Measurements from ENCODE around the gene ARHGAP4.

Gene ARHGAP4

GRCh38 chrX:153928846-153929245, 2.8 kb upstream of the ARHGAP4 start:
- POLR2A ChIA-PET (ENCODE audit: low non-redundant PET): interaction anchor here (0.5 to 1.4 kb wide), 4 partner anchors 18 to 134 kb away, joined by 3 to 4 read pairs (median 4); partner anchors contain the start of genes IDH3G and SSR4
- CTCF ChIA-PET: no interaction called here
- peak overlapping the region; percentile 96 for H3K27ac ChIP-seq
- DNase-seq (ENCODE audit: low spot score): no peak
- no peak for TF ChIP-seq CTCF (conservative IDR thresholded peaks at IDR 0.05; ENCODE audit: low read depth)

GRCh38 chrX:153927922-153928760, 2.1 kb upstream of the ARHGAP4 start:
- H3K27ac ChIP-seq: peak overlapping the region; percentile 96
- ChIA-PET CTCF (interaction anchor here (0.9 kb wide), 1 partner anchor 19 kb away, joined by 3 read pairs; no protein-coding TSS in a partner anchor), POLR2A (ENCODE audit: low non-redundant PET) (interaction anchor here (0.5 to 1.4 kb wide), 4 partner anchors 18 to 133 kb away, joined by 3 to 4 read pairs (median 4); partner anchors contain the start of genes IDH3G and SSR4)
- DNase-seq (ENCODE audit: low spot score): peak; percentile 92
- TF ChIP-seq CTCF (conservative IDR thresholded peaks at IDR 0.05; ENCODE audit: low read depth): peak; percentile 21; the same call in 1 of the 2 replicates

DNA sequence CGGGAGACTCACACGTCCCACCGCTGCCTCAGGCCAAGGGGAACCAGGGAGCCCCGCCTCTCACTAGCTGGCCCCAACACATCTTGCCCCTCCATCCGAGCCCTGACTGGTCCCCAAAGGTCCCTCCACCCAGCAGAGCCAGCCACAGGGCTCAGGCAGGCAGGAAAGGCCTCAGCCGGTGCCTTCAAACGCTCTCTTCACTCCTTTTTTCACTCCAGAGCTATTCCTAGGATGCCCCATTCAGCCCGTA, 1.5 kb upstream of the ARHGAP4 start:
- TF ChIP-seq CTCF (conservative IDR thresholded peaks at IDR 0.05; ENCODE audit: low read depth): no peak
- peak overlapping the region; percentile 96 for H3K27ac ChIP-seq
- DNase-seq (ENCODE audit: low spot score): no peak
- ChIA-PET CTCF (interaction anchor here (0.9 kb wide), 1 partner anchor 19 kb away, joined by 3 read pairs; no protein-coding TSS in a partner anchor), POLR2A (ENCODE audit: low non-redundant PET) (interaction anchor here (1.4 kb wide), 1 partner anchor 17 kb away, joined by 4 read pairs; no protein-coding TSS in a partner anchor)

DNA sequence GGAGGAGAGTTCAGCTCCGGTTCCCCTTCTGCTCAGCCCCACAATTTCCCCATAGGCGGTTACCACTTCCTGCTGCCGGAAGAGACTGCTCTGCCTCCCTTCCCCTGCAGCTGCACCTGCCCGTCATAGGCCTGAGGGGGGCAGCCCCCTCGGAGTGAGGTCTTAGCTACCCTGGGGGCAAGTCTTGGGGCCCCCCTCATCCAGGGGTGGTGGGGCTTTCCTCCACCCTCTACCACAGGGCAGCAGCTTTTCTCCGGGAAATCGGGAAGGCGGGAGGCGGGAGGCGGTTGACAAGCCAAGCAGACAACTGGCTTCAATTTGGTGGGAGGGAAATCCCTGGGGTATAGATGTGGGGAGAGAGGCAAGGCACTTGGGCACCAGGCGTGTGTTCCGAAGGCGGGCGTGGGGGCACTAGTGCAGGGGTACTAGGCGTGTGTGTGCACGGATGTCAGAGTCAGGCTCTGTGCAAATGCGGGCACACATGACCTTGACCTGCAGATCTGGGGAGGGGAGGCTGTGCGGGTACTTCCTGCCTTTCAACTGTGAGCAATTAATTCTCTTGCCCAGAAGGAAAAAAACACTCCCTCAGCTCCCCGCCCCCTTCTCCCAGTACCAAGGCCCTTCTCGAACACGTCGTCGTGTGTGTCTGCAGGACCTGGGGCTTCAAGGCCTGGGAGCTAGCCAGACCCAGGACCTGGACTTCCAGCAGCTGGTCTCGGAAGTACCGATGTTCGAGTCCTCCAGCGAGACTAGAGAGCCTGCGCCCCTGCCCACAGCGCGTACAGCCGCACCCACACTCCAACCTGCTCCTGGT, 1.0 kb upstream of the ARHGAP4 start:
- CTCF ChIA-PET: interaction anchor here (0.5 to 0.9 kb wide), 2 partner anchors 11 to 20 kb away, joined by 3 read pairs; no protein-coding TSS in a partner anchor
- DNase-seq (ENCODE audit: low spot score): no peak
- no peak for TF ChIP-seq CTCF (conservative IDR thresholded peaks at IDR 0.05; ENCODE audit: low read depth)
- POLR2A ChIA-PET (ENCODE audit: low non-redundant PET): interaction anchor here (1.4 kb wide), 1 partner anchor 17 kb away, joined by 4 read pairs; no protein-coding TSS in a partner anchor
- peak overlapping the region; percentile 96 for H3K27ac ChIP-seq

DNA sequence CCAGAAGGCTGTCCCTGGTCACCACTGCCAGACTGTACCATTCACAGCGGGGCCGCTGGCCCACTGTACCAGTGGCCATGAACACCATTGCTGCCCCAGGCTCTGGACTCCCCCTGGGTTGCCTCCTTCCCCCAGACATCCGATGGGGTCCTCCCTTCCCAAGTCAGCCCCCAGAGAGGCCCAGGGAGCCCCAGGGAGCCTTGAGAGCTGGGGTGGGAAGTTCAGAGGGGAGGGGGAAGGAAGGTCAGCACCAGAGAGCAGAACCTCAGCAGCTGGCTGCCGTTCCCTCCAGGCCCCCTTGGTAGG, 441 bp upstream of the ARHGAP4 start:
- peak overlapping the region; percentile 96 for H3K27ac ChIP-seq
- no peak for TF ChIP-seq CTCF (conservative IDR thresholded peaks at IDR 0.05; ENCODE audit: low read depth)
- POLR2A ChIA-PET (ENCODE audit: low non-redundant PET): no interaction called here
- CTCF ChIA-PET: interaction anchor here (0.5 kb wide), 1 partner anchor 12 kb away, joined by 3 read pairs; no protein-coding TSS in a partner anchor
- no peak for DNase-seq (ENCODE audit: low spot score)

DNA sequence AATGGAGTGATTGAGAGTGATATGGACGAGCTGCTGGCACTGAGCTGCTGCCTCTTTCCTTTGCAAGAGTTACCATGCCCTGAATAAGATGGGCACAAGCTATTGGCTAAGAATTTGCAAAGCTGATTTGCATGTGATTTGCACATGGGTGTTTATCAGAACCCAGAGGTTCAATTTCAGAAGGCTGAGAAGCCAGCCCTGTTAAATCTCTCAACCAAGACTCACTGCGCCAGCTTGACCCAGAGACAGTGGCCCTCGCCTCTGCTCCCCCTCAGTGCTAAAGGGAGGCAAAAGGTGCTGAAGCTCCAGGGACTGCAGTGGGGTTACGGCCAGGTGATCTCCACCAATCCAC, 701 bp downstream of the ARHGAP4 start:
- ChIA-PET CTCF (interaction anchor here (0.6 to 1.2 kb wide), 3 partner anchors 12 to 20 kb away, joined by 3 read pairs; no protein-coding TSS in a partner anchor), POLR2A (ENCODE audit: low non-redundant PET) (interaction anchor here (0.6 kb wide), 1 partner anchor 20 kb away, joined by 8 read pairs; no protein-coding TSS in a partner anchor)
- DNase-seq (ENCODE audit: low spot score): no peak
- TF ChIP-seq CTCF (conservative IDR thresholded peaks at IDR 0.05; ENCODE audit: low read depth): no peak
- H3K27ac ChIP-seq: peak overlapping the region; percentile 96; the same call in 1 of the 2 replicates

Data from RWPE1 (cell line).